Panc1 (cell line): ENCODE data around the gene MAD1L1.

ENCODE experiments used
- CTCF ChIP-seq: fragments of 450-650 bp; IDR thresholded peaks from 2 replicates; pipeline ENCODE4 v1.5.1; 2017; ENCODE audit warnings: mild to moderate bottlenecking
- POLR2AphosphoS5 ChIP-seq: IDR thresholded peaks from 2 replicates; pipeline ENCODE4 v1.6.1; 2012; ENCODE audit warnings: mild to moderate bottlenecking, low read depth, low read length, moderate library complexity
- REST ChIP-seq, 2 experiments: IDR thresholded peaks; 2 replicates each; pipeline ENCODE4 v1.6.1; 2011 to 2012; ENCODE audit warnings: low read depth in 2 of 2, control low read depth in 1 of 2, low read length in 1 of 2, mild to moderate bottlenecking in 1 of 2, moderate library complexity in 1 of 2; ENCODE audit not compliant: insufficient read depth in 1 of 2
- TCF7L2 ChIP-seq: IDR thresholded peaks from 2 replicates; pipeline ENCODE4 v1.6.1; 2011; ENCODE audit warnings: mild to moderate bottlenecking, low read depth, low read length, inconsistent platforms

- no peak for TF ChIP-seq TCF7L2
- TF ChIP-seq CTCF, result no peak
- no peak for TF ChIP-seq POLR2AphosphoS5
- TF ChIP-seq REST (IDR thresholded peaks at IDR 0.05; ENCODE audit: insufficient read depth in 1 of 2, low read depth in 2 of 2, low read length in 1 of 2), result no peak
Measured at GRCh38 chr7:1930381-1931065, 302.2 kb downstream of the MAD1L1 start.
